Measurements from ENCODE around the gene POLR2A. TPM values are rescaled to one million over a fixed set of nuclear protein-coding genes. Genes with fewer than 3 reads are reported as not detected.

The POLR2A gene
- total RNA-seq, 6 donors from 2014 or later: 79.5 to 139 (median 112) TPM

DNA sequence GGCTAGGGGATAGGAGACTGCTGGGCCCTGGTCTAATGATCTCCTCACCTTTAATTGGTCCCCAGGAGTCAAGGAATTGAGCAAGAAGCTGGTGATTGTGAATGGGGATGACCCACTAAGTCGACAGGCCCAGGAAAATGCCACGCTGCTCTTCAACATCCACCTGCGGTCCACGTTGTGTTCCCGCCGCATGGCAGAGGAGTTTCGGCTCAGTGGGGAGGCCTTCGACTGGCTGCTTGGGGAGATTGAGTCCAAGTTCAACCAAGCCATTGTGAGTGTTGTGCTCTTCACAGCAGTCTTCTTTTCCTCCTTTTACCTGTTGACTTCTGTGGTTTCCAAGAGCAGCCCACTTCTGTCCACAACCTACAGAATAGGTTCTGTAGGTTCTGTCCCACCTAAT lies 19.4 kb downstream of the POLR2A start:
- DNase-seq (no peak), ATAC-seq (ENCODE audit: low FRiP score in 2 of 2) (no peak)
- 96 to 98% methylated on average over 8 of the region's 8 CpGs for WGBS, 2 donors
- H3K27me3 ChIP-seq: no peaks in the 10 kb centered on the region
- H3K27ac ChIP-seq: no peak overlapping the region
- TF ChIP-seq EP300 (IDR thresholded peaks at IDR 0.05) (no peak), POLR2AphosphoS5 (IDR thresholded peaks at IDR 0.05) (no peak), POLR2A (IDR thresholded peaks at IDR 0.05) (no peak)
- TF ChIP-seq, protein P1, sequence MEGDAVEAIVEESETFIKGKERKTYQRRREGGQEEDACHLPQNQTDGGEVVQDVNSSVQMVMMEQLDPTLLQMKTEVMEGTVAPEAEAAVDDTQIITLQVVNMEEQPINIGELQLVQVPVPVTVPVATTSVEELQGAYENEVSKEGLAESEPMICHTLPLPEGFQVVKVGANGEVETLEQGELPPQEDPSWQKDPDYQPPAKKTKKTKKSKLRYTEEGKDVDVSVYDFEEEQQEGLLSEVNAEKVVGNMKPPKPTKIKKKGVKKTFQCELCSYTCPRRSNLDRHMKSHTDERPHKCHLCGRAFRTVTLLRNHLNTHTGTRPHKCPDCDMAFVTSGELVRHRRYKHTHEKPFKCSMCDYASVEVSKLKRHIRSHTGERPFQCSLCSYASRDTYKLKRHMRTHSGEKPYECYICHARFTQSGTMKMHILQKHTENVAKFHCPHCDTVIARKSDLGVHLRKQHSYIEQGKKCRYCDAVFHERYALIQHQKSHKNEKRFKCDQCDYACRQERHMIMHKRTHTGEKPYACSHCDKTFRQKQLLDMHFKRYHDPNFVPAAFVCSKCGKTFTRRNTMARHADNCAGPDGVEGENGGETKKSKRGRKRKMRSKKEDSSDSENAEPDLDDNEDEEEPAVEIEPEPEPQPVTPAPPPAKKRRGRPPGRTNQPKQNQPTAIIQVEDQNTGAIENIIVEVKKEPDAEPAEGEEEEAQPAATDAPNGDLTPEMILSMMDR (IDR thresholded peaks at IDR 0.05): no peak
- no peak overlapping the region for H3K4me3 ChIP-seq
- no peaks in the 10 kb centered on the region for H3K4me1 ChIP-seq
- H3K36me3 ChIP-seq: peaks cover 66 to 100% (median 93%) of the 10 kb centered on the region in 4 donors
- H3K9me3 ChIP-seq: no peaks in the 10 kb centered on the region

DNA sequence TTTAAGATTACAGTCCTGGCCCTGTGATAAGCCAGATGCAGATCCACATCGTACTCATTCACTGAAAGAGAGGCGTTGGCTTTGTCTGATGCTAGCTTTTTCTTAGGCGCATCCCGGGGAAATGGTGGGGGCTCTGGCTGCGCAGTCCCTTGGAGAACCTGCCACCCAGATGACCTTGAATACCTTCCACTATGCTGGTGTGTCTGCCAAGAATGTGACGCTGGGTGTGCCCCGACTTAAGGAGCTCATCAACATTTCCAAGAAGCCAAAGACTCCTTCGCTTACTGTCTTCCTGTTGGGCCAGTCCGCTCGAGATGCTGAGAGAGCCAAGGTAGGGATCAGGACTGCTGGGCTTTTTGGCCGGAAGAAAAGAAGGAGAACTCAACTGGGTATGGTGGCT lies 24.0 kb downstream of the POLR2A start:
- no peaks in the 10 kb centered on the region for H3K27me3 ChIP-seq
- H3K27ac ChIP-seq: no peak overlapping the region
- no peaks in the 10 kb centered on the region for H3K9me3 ChIP-seq
- ATAC-seq (ENCODE audit: low FRiP score in 2 of 2) (no peak), DNase-seq (no peak)
- peaks cover 63 to 100% (median 94%) of the 10 kb centered on the region in 4 donors for H3K36me3 ChIP-seq
- H3K4me1 ChIP-seq: no peaks in the 10 kb centered on the region
- no peak overlapping the region for H3K4me3 ChIP-seq
- 89 to 92% methylated on average over 11 of the region's 11 CpGs for WGBS, 2 donors
- TF ChIP-seq EP300 (IDR thresholded peaks at IDR 0.05) (no peak), POLR2AphosphoS5 (IDR thresholded peaks at IDR 0.05) (no peak), POLR2A (IDR thresholded peaks at IDR 0.05) (no peak)
- TF ChIP-seq, protein P1 (IDR thresholded peaks at IDR 0.05): no peak

DNA sequence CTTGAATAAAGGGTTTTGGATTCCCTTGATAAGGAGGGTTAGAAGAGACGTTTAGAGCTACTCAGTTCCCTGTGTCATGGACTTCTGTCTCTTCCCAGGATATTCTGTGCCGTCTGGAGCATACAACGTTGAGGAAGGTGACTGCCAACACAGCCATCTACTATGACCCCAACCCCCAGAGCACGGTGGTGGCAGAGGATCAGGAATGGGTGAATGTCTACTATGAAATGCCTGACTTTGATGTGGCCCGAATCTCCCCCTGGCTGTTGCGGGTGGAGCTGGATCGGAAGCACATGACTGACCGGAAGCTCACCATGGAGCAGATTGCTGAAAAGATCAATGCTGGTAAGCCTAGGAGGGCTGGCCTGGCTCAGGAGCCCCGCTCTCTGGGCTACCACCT lies 24.7 kb downstream of the POLR2A start:
- ATAC-seq (ENCODE audit: low FRiP score in 2 of 2) (no peak), DNase-seq (no peak)
- Histone ChIP-seq H3K9me3 (no peaks in the 10 kb centered on the region), H3K36me3 (peaks cover 59 to 100% (median 94%) of the 10 kb centered on the region in 4 donors), H3K27me3 (no peaks in the 10 kb centered on the region), H3K27ac (no peak overlapping the region), H3K4me3 (no peak overlapping the region), H3K4me1 (no peaks in the 10 kb centered on the region)
- no peak for TF ChIP-seq POLR2A (IDR thresholded peaks at IDR 0.05)
- no peak for TF ChIP-seq EP300 (IDR thresholded peaks at IDR 0.05)
- TF ChIP-seq POLR2AphosphoS5 (IDR thresholded peaks at IDR 0.05): no peak
- TF ChIP-seq, protein P1 (IDR thresholded peaks at IDR 0.05): no peak
- WGBS, 2 donors: 93 to 95% methylated on average over 9 of the region's 9 CpGs

DNA sequence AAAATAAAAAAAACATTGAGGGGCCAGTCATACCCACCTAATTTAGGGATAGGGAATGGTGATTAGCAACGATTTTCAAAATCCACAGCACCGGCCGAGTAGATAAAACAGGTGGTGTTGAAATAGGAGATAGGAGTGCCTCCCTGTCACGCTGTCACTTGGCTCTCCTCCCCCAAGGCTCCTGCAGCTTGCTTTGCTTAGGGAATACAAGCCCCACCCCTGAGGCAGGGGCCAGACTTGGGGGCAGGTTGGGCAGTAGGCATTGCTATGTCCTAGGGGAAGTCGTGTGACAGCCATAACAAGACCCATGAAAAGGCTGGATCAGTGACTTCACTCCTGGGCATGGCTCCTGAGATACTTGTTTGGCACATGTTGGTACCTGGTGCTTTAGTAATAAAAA lies 25.8 kb downstream of the POLR2A start:
- H3K36me3 ChIP-seq: peaks cover 52 to 97% (median 90%) of the 10 kb centered on the region in 4 donors
- no peak for DNase-seq
- 84% methylated on average over 4 to 5 of the region's 5 CpGs for WGBS, 2 donors
- no peak for ATAC-seq (ENCODE audit: low FRiP score in 2 of 2)
- no peak for TF ChIP-seq POLR2A (IDR thresholded peaks at IDR 0.05)
- TF ChIP-seq POLR2AphosphoS5 (IDR thresholded peaks at IDR 0.05): no peak
- TF ChIP-seq, protein P1 (IDR thresholded peaks at IDR 0.05): no peak
- TF ChIP-seq EP300 (IDR thresholded peaks at IDR 0.05): no peak
- no peak overlapping the region for H3K4me3 ChIP-seq
- peaks cover 0 to 2% (median under 1%) of the 10 kb centered on the region in 4 donors for H3K4me1 ChIP-seq
- no peaks in the 10 kb centered on the region for H3K9me3 ChIP-seq
- H3K27ac ChIP-seq: no peak overlapping the region
- no peaks in the 10 kb centered on the region for H3K27me3 ChIP-seq

DNA sequence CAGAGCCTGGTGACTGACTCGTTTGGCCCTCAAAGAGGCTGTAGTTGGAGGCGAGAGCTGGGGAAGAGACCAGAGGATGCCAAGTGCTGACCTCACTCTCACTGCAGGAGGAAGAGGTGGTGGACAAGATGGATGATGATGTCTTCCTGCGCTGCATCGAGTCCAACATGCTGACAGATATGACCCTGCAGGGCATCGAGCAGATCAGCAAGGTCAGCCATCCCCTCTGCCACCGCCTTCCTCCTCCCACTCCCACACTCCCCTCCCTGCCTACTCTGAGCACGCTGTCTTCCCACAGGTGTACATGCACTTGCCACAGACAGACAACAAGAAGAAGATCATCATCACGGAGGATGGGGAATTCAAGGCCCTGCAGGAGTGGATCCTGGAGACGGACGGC lies 26.9 kb downstream of the POLR2A start:
- WGBS, 2 donors: 83% methylated on average over 10 of the region's 10 CpGs

More for the DNA sequence above, 26.9 kb downstream of the POLR2A start:
- DNase-seq: no peak
- Histone ChIP-seq H3K36me3 (peaks cover 52 to 86% (median 80%) of the 10 kb centered on the region in 4 donors), H3K4me1 (peaks cover 3 to 10% (median 9%) of the 10 kb centered on the region in 4 donors), H3K27me3 (no peaks in the 10 kb centered on the region), H3K4me3 (no peak overlapping the region), H3K9me3 (no peaks in the 10 kb centered on the region), H3K27ac (no peak overlapping the region)
- TF ChIP-seq EP300 (IDR thresholded peaks at IDR 0.05) (no peak), POLR2A (IDR thresholded peaks at IDR 0.05) (no peak), POLR2AphosphoS5 (IDR thresholded peaks at IDR 0.05) (no peak)
- TF ChIP-seq, protein P1 (IDR thresholded peaks at IDR 0.05): no peak
- ATAC-seq (ENCODE audit: low FRiP score in 2 of 2): peak; percentile 11 to 34
